Choroid plexus epithelial cell (primary cell): ENCODE data around the gene SARS1.
"Not testable (repeated sequence)": the region's sequence is repeated elsewhere in the genome, so short reads cannot be mapped to it uniquely, and the experiment has no call there.

Experiments used
- DNase-seq: peaks from one replicate; pipeline ENCODE4 v3.0.0-alpha.2; 2010; ENCODE audit warnings: low read depth
- H3K4me3 ChIP-seq: 2 replicates; pipeline ENCODE4 v1.5.1; 2011; ENCODE audit warnings: low read depth, mild to moderate bottlenecking, control low read depth, low read length, moderate library complexity
- CTCF ChIP-seq: conservative IDR thresholded peaks from 2 replicates; pipeline ENCODE4 v1.5.1; 2011; ENCODE audit warnings: low read depth, mild to moderate bottlenecking, control low read depth, inconsistent platforms, low read length, moderate library complexity

The SARS1 gene

GRCh38 chr1:109280862-109281261, 67.1 kb downstream of the SARS1 start:
- TF ChIP-seq CTCF = no peak
- no peak for DNase-seq
- H3K4me3 ChIP-seq = no peak overlapping the region

- no peak for DNase-seq
- H3K4me3 ChIP-seq = peak overlapping the region; percentile 84
- no peak for TF ChIP-seq CTCF
Observed at GRCh38 chr1:109281680-109282496, 68.2 kb downstream of the SARS1 start.

GRCh38 chr1:109282497-109282951, 68.8 kb downstream of the SARS1 start:
- H3K4me3 ChIP-seq = peak overlapping the region; percentile 84
- DNase-seq = no peak
- no peak for TF ChIP-seq CTCF

- H3K4me3 ChIP-seq = peak within 1 kb of the TSS; percentile 84
- DNase-seq = peak; percentile 97
- peak; percentile 72 for TF ChIP-seq CTCF
Observed at GRCh38 chr1:109282952-109283747, 69.4 kb downstream of the SARS1 start, which contains the start of gene PSRC1. PSRC1 (minus strand) TSS chr1:109283145.

GRCh38 chr1:109283748-109284600, 70.3 kb downstream of the SARS1 start:
- DNase-seq = no peak

GRCh38 chr1:109286762-109287161, 73.0 kb downstream of the SARS1 start:
- not testable (repeated sequence) for DNase-seq, H3K4me3 ChIP-seq

More at GRCh38 chr1:109283748-109284600, 70.3 kb downstream of the SARS1 start:
- no peak for TF ChIP-seq CTCF
- H3K4me3 ChIP-seq = peak overlapping the region; percentile 84
